T-helper 1 cell treated with Interleukin-12 subunit alpha and Interleukin-12 subunit beta and Interleukin-4 antibody, amounts not matched to agents 30 μg/mL and 1 μg/mL, for 36 hours (primary cell): ENCODE results near the gene LRRD1.
"Not testable (repeated sequence)": the region's sequence is repeated elsewhere in the genome, so short reads cannot be mapped to it uniquely, and the experiment has no call there.

Experiments
- H3K27ac Mint-ChIP-seq: one replicate; pipeline ENCODE4 v1.8.0; 2021; ENCODE audit warnings: mild to moderate bottlenecking, mixed read lengths
- H3K27me3 Mint-ChIP-seq: one replicate; pipeline ENCODE4 v1.8.0; 2021; ENCODE audit warnings: low read depth, mixed read lengths
- H3K36me3 Mint-ChIP-seq: one replicate; pipeline ENCODE4 v1.8.0; 2021; ENCODE audit warnings: low read depth, mixed read lengths
- H3K4me1 Mint-ChIP-seq: one replicate; pipeline ENCODE4 v1.8.0; 2021; ENCODE audit warnings: low read depth, mixed read lengths
- H3K4me3 Mint-ChIP-seq: one replicate; pipeline ENCODE4 v1.8.0; 2021; ENCODE audit warnings: mild to moderate bottlenecking, moderate library complexity, mixed read lengths
- H3K9me3 Mint-ChIP-seq: one replicate; pipeline ENCODE4 v1.8.0; 2021; ENCODE audit warnings: mixed read lengths

Gene LRRD1

DNA sequence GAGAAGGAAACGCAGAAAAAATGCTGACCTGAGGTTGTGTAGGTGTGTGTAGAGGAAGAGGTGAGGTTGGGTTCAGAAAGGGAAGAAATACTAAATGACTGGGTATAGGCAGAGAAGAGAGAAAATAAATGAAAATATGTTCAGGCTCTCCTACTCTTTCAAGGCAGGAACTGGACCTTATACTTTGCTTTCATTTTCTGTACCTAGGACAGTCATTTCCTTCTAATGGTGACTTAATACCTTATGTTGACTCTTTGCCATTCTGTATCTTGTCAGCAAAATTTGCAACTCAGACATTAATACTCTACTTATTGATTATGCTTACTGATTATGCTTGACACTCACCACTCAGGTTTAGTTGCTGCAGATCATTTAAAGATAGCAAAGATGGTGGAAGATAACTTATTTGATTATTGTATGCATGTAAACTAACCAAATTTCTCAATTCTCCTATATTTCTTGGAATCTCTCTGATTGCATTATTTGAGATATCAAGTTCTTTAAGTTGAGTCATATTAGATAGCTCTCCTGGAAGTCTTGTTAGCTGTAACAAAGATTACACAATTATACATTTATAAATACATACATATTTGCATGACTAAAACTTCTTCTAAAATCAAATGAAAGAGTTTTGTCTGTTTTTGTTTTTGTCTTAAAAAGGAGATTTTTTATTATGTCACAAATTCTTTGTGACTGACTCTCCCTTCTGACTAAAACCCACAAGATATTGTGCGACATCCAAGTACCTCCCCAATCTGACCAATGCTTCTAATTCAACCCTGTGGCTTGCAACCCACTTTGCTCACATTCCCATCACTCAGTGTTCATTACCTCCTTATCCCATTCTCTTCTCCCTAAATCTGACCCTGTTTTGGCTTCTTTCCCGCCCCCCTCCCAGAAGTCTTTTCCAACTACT, 20.0 kb downstream of the LRRD1 start:
- Mint-ChIP-seq H3K27me3 (peaks cover 21% of the 10 kb centered on the region), H3K9me3 (no peaks in the 10 kb centered on the region), H3K36me3 (no peaks in the 10 kb centered on the region), H3K4me1 (peaks cover 4% of the 10 kb centered on the region), H3K27ac (no peak overlapping the region), H3K4me3 (no peak overlapping the region)

DNA sequence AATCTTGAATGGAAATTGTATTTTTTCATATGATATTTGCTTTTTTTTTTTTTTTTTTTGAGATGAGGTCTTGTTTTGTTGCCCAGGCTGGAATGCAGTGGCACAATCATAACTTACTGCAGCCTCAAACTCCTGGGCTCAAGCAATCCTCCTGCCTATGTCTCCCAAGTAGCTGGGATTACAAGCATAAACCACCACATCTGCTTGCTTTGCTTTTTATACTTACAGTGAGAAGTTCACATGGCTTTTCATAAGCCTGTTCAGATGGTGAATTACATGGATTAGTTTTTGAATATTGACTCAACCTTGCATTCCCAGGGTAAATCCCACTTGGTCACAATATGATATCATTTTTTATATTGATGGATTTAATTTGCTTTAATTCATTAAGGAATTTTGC, 22.0 kb downstream of the LRRD1 start:
- Mint-ChIP-seq H3K27ac (no peak overlapping the region), H3K4me3 (no peak overlapping the region), H3K36me3 (no peaks in the 10 kb centered on the region), H3K4me1 (peaks cover 4% of the 10 kb centered on the region), H3K27me3 (peaks cover 15% of the 10 kb centered on the region), H3K9me3 (no peaks in the 10 kb centered on the region)

DNA sequence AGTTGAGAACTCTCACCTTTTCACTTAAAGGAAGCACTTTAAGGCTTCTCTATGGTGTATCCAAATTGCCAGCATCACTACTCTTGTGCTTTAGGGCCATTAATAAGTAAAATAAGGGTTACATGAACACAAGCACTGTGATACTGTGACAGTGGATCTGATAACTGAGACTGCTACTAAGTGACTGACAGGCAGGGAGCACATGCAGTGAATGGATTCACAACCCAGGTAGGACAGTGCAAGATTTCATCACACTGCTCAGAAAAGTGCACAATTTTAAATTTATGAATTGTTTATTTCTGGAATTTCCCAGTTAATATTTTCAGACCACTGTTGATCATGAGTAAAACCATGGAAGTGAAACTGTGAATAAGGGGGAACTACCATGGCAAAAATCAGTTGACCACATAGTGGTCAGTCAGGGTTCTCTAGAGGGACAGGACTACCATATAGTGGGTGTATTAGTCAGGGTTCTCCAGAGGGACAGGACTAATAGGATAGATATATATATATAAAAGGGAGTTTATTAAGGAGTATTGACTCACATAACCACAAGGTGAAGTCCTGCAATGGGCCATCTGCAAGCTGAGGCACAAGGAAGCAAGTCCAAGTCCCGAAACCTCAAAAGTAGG, 23.7 kb downstream of the LRRD1 start:
- Mint-ChIP-seq H3K27ac (no peak overlapping the region), H3K27me3 (peaks cover 14% of the 10 kb centered on the region), H3K4me1 (peaks cover 4% of the 10 kb centered on the region), H3K4me3 (no peak overlapping the region), H3K36me3 (no peaks in the 10 kb centered on the region), H3K9me3 (no peaks in the 10 kb centered on the region)

DNA sequence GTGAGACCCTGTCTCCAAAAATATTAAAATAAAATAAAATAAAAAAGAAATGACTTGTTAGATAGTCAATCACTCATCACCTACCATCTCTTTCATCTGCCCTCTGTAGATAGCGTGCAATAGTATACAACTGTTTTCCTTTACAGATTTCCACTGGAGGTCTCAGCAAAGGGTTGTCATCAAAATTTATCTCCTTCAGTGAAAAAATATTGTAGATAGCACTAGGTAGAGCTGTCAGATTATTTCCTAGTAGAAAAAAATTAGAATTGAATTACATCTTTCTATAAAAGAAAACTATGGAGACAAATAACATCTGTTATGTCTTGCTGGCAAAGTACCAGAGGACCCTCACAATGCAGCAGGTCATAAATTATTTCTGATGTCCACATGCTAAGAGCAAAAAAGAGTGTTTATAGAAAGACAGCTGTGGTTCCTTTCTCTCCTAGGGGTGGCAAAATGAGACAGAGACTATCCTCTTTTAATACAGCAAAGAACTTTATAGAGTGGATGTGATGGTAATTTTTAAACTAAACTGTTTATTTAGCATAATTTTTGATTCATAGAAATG, 28.4 kb downstream of the LRRD1 start:
- Mint-ChIP-seq H3K4me1 (no peaks in the 10 kb centered on the region), H3K27ac (no peak overlapping the region), H3K4me3 (no peak overlapping the region), H3K9me3 (no peaks in the 10 kb centered on the region), H3K27me3 (peaks cover 10% of the 10 kb centered on the region), H3K36me3 (no peaks in the 10 kb centered on the region)

DNA sequence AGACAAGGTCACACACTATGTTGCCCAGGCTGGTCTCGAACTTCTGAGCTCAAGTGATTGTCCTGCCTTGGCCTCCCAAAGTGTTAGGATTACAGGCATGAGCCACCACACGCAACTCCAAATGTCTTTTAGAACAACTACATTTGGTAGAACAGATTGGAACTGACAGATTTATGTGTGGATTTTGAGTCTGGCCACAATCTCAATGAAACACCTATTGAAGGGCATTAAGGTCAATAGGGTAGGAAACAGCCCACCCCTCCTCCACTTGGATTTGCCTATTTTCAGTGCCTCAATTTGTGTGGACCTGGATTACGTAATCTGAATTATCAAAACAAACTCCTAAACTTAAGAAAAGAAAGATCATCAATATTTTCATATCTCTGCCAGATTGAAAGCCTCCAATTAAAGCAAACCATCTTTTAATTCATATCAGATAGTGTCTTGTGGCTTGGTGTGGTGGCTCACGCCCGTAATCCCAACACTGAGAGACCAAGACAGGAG, 29.2 kb downstream of the LRRD1 start:
- H3K27ac Mint-ChIP-seq, result no peak overlapping the region
- H3K36me3 Mint-ChIP-seq, result no peaks in the 10 kb centered on the region
- H3K9me3 Mint-ChIP-seq, result no peaks in the 10 kb centered on the region
- H3K4me1 Mint-ChIP-seq, result no peaks in the 10 kb centered on the region
- H3K27me3 Mint-ChIP-seq, result peaks cover 7% of the 10 kb centered on the region
- H3K4me3 Mint-ChIP-seq, result no peak overlapping the region

DNA sequence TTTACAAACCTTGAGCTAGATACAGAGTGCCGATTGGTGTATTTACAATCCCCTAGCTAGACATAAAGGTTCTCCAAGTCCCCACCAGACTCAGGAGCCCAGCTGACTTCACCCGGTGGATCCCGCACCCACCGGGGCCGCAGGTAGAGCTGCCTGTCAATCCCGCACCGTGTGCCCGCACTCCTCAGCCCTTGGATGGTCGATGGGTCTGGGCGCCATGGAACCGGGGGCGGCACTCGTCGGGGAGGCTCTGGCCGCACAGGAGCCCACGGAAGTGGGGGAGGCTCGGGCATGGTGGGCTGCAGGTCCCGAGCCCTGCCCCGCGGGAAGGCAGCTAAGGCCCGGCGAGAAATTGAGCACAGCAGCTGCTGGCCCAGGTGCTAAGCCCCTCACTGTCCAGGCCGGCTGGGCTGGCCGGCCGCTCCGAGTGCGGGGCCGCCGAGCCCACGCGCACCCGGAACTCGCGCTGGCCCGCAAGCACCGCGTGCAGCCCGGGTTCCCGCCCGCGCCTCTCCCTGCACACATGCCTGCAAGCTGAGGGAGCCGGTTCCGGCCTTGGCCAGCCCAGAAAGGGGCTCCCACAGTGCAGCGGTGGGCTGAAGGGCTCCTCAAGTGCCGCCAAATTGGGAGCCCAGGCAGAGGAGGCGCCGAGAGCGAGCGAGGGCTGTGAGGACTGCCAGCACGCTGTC, 35.6 kb downstream of the LRRD1 start:
- H3K27me3 Mint-ChIP-seq, H3K4me3 Mint-ChIP-seq, H3K36me3 Mint-ChIP-seq, H3K4me1 Mint-ChIP-seq, H3K9me3 Mint-ChIP-seq, H3K27ac Mint-ChIP-seq: not testable (repeated sequence)

DNA sequence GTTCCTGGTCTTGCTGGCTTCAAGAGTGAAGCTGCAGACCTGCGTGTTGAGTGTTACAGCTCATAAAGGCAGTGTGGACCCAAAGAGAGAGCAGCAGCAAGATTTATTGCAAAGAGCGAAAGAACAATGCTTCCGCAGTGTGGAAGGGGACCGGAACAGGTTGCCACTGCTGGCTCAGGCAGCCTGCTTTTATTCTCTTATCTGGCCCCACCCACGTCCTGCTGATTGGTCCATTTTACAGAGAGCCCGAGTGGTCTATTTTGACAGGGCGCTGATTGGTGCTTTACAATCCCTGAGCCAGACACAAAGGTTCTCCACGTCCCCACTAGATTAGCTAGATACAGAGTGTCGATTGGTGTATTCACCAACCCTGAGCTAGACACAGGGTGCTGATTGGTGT, 36.2 kb downstream of the LRRD1 start:
- H3K4me1 Mint-ChIP-seq, H3K36me3 Mint-ChIP-seq, H3K4me3 Mint-ChIP-seq, H3K27me3 Mint-ChIP-seq, H3K9me3 Mint-ChIP-seq, H3K27ac Mint-ChIP-seq: not testable (repeated sequence)

DNA sequence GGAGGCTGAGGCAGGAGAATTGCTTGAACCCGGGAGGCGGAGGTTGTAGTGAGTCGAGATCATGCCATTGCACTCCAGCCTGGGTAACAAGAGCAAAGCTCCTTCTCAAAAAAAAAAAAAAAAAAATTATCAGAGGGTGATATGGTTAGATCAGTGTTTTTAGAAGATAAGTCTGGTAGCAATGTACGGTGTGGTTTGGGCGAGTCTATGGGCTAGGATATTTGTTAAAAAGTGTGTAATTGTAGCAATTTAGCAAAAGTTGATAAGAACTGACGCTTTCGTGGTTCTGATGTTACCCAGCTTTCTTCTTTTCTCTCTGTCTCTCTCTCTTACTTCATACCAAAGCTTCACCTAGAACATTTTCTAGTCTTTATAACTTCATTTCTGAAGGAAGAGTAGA, 37.8 kb downstream of the LRRD1 start:
- Mint-ChIP-seq H3K9me3 (peaks cover 4% of the 10 kb centered on the region), H3K36me3 (no peaks in the 10 kb centered on the region), H3K4me1 (no peaks in the 10 kb centered on the region), H3K27ac (no peak overlapping the region), H3K27me3 (peaks cover 4% of the 10 kb centered on the region), H3K4me3 (no peak overlapping the region)

DNA sequence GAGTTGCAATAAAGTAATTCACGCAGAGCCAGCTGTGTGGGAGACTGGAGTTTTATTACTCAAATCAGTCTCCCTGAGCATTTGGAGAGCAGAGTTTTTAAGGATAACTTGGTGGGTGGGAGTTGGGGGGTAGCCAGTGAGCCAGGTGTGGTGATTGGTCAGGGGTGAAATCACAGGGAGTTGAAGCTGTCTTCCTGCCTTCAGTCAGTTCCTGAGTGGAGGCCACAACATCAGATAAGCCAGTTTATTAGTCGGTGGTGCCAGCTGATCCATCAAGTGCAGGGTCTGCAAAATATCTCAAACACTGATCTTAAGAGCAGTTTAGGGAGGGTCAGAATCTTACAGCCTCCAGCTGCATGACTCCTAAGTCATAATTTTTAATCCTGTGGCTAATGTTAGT, 41.4 kb downstream of the LRRD1 start:
- Mint-ChIP-seq H3K9me3 (peaks cover 4% of the 10 kb centered on the region), H3K36me3 (peaks cover 6% of the 10 kb centered on the region), H3K4me1 (peaks cover 19% of the 10 kb centered on the region), H3K4me3 (no peak overlapping the region), H3K27ac (no peak overlapping the region), H3K27me3 (peaks cover 6% of the 10 kb centered on the region)

DNA sequence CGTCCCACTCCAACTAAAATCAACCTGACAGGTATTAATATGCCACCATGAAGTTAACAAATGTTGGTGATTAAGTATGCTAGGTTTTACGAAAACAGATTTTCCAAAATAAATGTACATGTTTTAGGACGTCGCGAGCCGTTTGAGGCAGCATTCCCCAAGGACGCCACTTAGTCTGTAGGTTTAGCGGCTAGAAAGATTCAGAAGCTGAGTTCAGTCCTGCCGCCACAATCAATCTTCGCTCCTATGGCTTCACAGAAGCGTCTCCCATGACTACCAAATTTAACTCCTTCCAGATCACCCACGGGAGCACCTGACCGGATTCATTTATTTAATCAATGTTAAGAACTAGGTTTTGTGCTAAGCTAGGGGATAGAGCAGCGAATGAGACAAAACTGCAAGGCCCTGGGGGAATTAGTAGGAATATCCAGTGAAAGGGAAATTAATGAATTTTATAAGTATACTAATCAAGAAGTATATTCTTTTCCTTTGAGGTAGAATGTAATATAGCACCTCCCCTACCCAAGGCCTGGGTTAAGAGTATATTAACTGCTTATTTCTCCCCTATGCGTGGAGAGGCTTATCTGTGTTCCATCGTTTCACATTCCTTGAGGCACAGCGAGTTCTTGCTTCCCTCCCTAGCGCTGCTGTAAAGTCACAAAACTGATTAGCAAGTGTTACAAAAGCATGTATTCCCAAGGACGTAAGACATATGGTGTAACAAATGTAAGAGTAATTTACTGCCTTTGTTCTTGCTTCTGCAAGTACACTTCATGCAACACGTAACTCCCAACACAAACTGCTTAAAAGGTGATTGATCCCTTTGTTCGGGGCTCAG, 43.7 kb downstream of the LRRD1 start:
- H3K9me3 Mint-ChIP-seq, result no peaks in the 10 kb centered on the region
- H3K4me3 Mint-ChIP-seq, result peak overlapping the region; percentile 98
- H3K4me1 Mint-ChIP-seq, result peaks cover 36% of the 10 kb centered on the region
- peaks cover 17% of the 10 kb centered on the region for H3K36me3 Mint-ChIP-seq
- peak overlapping the region; percentile 100 for H3K27ac Mint-ChIP-seq
- H3K27me3 Mint-ChIP-seq, result peaks cover 3% of the 10 kb centered on the region

DNA sequence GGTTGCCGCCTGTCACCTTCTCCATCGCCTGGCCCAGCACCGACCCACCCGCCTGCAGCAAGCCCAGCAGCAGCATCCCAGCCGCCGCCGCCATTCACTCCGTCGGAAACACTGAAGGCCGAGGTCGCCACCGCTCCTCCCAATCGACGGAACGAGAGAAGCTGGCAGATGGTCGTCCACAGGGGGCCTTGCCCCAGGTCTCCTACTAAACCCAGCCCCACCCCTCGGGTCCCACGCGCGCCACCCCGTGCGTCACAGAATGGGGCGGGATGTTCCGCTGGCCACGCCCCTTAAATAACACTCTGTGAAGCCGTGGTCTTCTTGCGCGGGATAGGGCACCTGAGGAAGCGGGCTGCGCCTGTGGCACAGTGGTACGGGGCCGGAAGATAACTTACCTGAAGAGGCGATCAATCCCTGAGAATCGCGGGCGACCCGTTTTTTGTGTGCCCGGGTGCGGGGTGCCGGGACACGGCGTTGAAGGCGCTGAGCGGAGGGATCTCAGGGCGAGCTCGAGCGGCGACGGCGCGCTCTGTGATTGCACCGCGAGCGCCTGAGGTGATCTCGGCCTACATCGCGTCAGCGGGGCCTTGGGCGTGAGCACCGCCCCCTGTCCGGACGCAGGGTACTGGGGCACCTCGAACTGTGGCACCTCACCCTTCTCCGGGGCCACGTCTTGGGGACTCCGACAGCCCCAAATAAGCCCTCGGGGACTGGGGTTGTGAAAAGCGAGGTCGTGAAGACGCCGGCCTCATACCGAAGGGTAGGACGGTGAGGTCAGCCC, 44.5 kb downstream of the LRRD1 start, which contains the start of gene CYP51A1:
Gene CYP51A1 (minus strand): TSS at position 207 of the 781 bp plus-strand sequence. CDS start 113 bp downstream, at position 94.
- Mint-ChIP-seq H3K27me3 (peaks cover 3% of the 10 kb centered on the region), H3K9me3 (no peaks in the 10 kb centered on the region), H3K27ac (peak within 1 kb of the TSS; percentile 100), H3K4me3 (peak within 1 kb of the TSS; percentile 98), H3K4me1 (peaks cover 38% of the 10 kb centered on the region), H3K36me3 (peaks cover 21% of the 10 kb centered on the region)

DNA sequence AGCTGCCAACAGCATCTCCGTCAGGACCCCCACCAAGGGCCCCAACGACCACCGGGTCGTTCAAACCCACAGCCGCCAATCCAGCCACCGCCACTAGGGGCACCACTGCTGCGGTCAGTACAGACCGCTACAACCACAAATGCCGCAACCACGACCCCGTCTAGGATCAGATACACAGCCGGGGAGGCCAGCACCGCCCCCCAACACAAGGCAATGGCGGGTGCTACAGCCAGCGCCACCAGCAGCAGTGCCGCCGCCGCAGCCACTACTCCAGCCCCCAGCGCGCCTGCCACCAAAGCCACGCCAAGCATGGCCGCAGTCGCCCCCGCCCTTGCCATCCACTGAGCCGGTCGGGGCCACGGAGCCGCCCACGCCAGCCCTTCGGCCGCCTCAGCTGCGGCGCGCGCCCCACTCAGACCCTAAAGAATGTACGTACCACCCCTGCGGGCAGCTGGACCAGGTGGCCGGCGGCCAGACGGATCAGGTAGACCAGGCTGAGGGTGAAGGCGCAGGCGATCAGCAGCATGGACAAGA, 45.1 kb downstream of the LRRD1 start:
- H3K4me1 Mint-ChIP-seq, result peaks cover 38% of the 10 kb centered on the region
- peaks cover 23% of the 10 kb centered on the region for H3K36me3 Mint-ChIP-seq

More for the DNA sequence above, 45.1 kb downstream of the LRRD1 start:
- H3K4me3 Mint-ChIP-seq, result peak overlapping the region; percentile 98
- peaks cover 3% of the 10 kb centered on the region for H3K27me3 Mint-ChIP-seq
- peak overlapping the region; percentile 100 for H3K27ac Mint-ChIP-seq
- no peaks in the 10 kb centered on the region for H3K9me3 Mint-ChIP-seq
